HG02623 (cell line): ENCODE results near the gene KRTAP10-5.
"Not testable (repeated sequence)": the region's sequence is repeated elsewhere in the genome, so short reads cannot be mapped to it uniquely, and the experiment has no call there.

Experiments used
- ATAC-seq: cut with Tn5 transposase; IDR thresholded peaks from one replicate; pipeline ENCODE4 v1.9.1; 2021; ENCODE audit warnings: moderate library complexity; ENCODE audit not compliant: unreplicated experiment

Gene KRTAP10-5

DNA sequence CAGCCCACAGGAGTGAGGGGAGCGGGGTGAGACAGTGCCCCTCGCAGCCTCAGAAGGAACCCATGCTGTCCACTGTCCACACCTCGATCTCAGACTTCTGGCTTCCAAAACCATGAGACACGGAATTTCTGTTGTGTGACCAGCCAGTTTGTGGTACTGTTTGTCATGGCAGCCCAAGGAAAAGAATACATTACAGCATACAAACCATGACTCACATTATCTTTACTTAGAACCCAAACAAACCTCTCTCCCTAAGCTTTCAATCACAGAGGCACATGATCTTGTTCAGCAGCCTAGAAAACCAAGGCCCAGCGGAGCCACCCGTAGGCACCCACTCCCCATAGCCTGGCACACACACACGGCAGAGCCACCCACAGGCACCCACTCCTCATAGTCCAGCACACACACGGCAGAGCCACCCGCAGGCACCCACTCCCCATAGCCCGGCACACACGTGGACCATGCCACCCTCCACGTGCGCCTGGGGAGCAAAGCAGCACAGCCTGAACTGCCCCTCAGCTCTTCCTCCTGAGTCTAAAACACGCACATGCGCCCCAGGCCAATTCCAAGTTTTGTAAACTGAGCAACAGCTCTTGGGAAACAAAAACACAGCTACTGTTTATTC lies 7.3 kb downstream of the KRTAP10-5 start:
- no peak for ATAC-seq

DNA sequence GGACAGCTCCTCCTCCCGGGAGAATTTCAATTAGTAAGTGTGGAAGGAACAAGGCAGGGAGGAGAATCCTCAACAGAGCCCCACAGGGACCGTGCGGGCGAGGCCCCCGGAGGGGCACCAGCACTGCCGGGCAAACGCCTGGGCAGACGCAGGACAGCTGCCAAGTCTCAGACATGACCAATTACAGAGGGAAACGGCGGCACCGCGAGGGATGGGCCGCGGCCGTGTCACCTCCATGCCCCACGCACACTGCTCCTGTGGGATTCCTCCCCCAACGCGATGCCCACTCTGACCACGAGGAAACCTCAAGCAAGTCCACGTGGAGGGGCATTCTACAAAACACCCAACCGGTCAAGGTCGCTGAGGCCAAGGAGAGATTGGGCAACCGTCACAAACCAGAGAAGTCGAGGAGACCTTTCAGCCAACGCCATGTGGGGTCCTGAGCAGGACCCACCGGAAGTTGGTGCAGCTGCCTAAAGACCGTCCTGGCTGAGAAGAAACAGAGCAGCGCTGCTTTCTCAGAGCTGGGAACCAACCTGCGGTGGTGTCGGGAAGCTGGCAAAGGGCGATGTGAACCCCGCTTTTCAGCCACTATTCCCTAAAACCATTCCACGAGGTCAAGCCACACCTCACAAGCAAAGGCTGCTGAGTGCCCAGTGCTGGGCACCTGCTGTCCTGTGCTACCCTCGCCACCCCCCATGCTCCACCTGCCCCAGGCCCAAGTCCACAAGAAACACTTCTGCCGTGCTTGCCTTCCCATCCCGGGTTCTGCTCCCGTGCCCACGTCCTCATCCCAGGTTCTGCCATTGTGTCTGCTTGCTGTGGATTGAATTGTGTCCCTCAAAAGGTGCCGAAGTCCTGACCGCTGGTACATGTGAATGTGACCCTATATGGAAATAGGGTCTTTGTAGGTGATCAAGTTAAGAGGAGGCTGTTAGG lies 8.3 kb downstream of the KRTAP10-5 start:
- no peak for ATAC-seq

DNA sequence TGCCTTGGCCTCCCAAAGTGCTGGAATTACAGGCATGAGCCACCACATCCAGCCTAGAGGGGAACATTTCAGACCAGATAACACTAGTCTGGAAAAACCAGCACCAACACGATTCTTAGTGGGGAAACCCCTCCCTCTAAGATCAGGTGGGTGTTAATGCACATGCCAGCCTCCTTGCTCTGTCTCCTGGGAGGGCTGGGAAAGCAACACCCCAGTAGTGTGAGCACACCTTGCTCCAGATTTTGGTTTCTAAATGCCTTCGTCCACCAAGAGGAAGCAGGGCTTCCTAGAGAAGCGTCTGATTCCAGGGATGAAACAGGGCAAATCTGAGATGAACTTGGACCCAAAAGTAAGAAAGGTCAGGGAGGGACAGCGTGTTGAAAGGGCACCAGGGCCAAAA lies 9.1 kb downstream of the KRTAP10-5 start:
- no peak for ATAC-seq

DNA sequence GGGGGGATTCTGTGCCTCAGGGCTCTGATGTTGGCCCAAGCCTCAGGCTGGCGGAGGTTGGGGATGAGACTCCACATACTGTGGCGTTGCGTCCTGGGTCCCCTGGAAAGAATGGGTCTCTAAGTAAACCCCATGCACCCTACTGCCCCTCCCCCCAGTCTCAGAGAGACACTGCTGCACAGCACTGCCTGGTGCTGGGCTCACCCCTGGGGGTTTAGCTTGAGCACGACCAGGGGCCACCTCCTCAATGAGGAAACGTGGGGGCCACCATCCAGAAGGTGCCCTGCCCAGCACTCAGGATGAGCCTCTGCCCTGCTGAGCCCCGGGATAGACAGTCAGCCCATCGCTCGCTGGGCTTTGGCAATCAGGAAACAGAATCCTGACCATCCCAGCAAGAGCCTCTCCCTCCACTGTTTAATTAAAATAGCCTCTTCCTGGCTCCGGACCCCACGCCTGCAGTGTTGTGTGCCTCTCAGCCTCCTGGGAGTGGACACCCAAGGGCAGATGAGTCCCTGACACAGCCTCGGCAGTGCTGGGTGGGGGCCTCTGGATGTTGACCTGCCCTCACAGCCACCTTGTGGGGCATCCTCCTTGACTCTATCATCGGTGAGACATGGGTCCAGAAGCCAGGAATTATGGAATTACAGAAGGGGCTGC lies 10.4 kb downstream of the KRTAP10-5 start:
- no peak for ATAC-seq

DNA sequence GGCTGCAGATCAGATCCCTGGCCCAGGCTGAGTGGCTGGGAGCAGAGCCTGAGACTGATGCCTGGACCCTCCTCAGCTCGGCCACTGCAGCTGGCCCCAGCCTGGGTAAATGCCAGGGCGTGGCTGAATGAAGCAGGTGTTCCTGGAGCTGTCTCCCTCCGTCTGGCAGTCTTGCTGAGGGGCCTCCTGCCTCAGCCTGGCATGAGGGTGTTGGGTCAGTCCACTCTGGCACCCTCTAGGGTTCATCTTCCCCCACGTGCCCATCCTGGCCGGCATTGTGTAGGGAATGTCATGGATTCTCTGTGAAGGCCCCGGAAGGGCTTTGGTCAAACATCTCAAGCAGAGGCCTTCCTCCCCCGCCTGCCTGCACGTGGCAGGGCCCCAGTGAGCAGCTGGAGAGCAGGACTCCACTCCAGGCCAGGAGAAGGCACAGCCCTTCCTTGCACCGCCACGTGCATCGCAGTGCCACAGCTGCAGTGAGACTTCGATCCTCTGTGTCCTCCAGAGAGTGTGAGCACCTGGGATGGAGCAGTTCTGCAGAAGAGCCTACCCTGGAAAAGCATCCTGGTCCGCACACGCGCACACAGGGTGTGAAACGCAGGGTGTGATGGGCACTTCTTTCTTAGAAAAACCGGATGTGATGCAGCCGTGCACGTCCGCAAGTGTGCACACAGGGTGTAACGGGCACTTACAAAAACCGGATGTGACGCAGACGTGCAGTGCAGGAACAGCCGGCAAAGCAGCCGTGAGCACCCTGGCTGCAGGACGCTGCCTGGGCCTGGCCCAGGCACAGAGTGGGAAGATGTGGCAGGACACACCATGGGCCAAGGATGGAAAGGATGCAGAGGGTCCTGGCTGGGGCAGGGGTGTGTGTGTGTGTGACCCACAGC lies 11.5 kb downstream of the KRTAP10-5 start:
- ATAC-seq: no peak

DNA sequence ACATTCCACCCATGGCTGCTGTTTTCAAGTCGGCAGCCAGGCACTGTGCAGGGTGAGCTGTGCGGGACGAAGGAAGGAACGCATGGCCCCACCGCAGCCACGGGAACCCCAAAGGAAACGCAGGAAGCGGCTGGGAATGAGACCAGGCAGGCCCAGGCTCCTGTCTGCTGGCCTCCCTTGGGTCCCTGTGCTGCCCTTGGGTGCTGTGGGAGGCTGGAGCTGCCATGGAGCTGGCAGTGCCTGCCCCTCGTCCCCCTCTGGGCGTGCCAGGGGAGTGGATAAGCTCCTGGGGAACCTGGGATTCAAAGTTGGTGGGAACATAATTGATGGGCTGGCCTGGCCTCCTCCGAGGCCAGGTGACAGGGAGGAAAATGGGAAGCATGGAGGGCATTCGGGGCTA lies 12.1 kb downstream of the KRTAP10-5 start:
- no peak for ATAC-seq

DNA sequence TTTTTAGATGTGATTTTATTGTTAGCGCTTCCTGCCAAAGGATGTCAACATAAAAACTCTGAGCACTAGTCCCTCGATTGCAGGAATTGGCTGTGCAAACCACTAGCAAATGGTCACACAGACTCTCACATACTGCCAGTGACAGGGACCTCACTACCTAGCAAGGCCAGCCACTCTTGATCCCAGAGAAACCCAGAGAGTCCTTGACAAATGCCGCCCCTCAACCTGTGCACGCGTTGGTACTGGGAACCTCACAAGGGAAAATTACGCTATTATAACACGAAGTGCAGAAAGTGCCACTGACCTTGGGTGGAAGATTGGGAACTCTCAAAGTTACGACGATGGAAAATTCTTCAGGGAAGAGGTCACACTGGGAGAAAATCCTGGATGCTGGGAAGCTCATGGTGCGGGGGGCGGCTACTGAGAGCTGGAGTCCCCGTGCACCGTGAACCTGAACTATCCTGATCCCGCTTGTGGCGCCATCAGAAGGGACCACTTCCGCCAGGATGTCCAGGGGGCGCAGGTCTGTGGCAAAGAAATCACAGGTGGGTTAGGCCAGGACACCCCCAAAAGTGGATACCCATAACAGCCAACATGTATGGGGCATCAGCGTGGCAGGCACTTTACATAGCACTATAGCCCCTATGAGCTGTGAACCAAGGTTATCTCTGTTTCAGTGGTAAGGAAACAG lies 12.8 kb downstream of the KRTAP10-5 start:
- ATAC-seq: no peak

DNA sequence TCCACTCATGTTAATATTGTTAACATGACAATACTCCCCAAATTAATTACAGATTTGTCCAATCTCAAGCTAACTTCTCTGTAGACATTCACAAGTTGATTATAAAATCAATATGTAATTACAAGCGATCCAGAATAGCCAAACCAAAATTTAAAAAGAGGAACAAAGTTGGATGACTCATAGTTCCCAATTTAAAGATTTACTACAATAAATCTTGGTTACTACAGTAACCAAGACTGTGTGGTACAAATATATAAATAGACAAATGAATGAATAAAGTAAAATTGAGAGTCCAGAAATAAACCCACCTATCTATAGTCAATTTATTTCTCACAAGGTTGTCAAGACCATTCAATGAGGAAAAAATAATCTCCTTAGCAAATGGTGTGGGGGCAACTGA lies 14.0 kb downstream of the KRTAP10-5 start:
- no peak for ATAC-seq

DNA sequence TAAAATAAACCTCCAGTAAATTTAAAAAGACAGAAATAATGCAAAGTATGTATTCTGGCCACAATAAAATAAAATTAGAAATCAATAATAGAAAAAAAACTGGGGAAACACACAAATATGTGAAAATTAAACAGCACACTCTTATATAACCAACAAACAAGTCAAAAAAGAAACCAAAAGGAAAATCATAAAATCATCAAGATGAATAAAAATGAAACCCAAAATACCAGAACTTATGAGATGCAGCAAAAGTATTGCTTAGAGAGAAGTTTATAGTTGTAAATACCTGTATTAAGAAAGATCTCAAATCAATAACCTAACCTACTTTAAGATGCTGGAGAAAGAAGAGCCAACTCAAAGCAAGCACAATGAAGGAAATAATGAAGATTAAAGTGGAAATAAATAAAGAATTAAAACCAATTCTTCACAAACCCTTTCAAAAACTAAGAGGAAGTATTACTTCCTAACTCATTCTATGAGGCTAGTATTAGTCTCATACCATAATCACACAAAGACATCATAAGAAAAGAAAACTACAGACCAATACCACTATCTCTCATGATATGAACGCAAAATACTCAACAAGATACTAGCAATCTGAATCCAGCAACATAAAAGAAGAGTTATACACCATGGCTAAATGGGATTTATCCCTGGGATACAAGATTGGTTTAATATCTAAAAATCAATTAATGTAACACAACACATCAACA lies 15.4 kb downstream of the KRTAP10-5 start:
- no peak for ATAC-seq

DNA sequence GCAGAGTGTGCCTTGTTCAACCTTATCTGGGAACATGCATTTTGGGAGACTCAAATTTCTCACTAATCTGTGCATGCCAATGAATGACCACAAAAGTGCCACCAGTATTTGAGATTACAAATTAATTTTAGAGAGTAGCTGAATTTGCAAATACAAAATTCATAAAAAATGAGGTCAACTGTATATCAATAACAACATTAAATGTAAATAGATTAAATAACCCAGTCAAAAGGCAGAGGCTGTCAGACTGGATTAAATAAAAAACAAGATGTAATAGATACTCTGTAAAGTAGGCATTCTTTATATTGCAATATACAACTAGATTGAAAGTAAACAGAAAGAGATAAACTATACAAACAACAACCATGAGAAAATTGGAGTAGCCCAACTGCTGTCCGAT lies 16.3 kb downstream of the KRTAP10-5 start:
- ATAC-seq: no peak

DNA sequence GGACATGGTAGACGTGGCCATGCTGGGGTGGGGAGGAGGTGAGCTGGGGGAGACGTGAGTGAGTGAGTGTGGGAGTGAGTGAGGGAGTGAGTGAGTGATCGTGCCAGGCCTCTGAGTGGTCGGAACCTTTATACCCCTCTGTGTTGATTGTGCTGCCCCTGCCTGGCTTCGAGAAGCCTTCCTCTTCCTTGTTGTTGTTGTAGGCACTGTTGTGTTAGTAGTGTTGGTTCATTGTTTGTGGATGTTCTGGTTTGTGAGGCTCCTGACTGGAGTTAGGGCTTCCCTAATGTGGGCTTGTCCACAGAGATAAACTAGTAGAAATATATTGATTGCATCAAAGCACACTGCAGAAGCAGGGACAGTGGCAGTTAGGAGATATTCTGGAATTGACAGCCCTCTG lies 21.7 kb downstream of the KRTAP10-5 start, which contains the start of gene KRTAP10-3:
Gene KRTAP10-3, minus strand, starts transcription at position 101 of the 400 bp plus-strand sequence. Its CDS starts 80 bp downstream, at position 21.
- no peak for ATAC-seq

DNA sequence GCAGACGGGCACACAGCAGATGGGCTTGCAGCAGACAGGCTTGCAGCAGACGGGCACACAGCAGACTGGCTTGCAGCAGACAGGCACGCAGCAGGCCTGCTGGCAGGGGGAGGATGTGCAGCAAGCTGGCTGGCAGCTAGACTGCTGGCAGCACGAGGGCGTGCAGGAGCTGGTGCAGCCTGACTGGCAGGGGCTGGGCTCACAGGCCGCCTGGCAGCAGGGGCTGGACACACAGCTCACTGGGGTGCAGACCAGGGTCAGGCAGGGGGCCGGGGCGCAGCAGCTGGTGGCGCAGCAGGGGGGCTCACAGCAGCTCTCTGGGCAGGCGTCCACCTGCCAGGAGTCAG lies 22.1 kb downstream of the KRTAP10-5 start:
- ATAC-seq: not testable (repeated sequence)

DNA sequence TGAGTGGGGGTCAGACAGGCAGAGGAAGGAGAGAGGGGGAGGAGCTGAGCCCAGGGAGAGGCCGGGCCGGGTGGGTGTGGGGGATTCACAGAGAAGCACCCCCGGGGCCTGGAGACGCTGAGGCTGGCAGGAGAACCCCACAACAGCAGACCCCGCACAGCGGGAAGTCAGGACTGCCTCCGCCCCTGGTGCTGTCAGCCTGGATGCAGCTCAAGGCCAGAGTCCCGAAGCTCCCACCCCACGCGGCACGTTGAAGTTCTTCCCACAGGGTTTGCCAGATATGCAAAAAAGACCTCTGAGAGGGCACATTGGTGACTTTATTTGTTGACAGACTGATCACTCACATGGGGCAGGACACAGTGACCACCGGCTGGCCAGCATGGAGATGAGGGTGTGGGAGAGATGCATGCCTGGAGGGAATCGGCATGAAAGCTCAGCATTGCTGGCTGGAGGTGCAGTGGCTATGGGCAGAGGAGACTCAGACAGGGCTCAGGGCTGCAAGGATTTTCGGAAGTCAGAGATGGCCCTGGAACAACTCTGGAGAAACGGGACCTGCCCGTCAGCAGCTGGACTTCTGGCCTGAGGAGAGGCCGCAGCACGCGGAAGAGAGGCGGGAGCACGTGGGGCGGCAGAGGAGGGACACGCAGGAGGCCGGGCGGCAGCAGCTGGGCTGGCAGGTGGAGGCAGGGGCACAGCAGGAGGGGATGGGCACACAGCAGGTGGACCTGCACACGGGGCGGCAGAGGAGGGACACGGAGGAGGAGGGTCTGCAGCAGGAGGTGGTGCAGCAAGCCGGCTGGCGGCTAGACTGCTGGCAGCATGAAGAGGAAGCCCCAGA lies 22.7 kb downstream of the KRTAP10-5 start:
- ATAC-seq: no peak

DNA sequence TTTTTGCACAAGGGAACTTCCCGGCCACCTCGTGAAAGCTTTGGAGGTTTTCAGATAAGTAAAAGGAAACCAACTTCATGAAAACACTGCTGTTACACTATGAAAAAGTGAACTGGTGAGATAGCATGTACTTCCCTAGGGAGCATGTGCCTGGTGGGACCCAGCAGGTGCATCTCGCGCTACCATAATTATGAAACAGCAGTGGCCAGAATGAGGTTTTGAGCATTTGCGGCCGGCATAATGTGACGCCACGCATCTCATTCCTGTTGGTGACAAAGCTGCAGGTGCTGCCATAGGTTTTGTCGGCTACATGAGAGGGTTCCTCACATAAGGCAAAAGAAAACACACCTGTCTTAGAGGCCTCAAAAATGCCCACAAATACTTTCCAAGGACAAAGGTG lies 23.5 kb downstream of the KRTAP10-5 start:
- ATAC-seq: no peak

DNA sequence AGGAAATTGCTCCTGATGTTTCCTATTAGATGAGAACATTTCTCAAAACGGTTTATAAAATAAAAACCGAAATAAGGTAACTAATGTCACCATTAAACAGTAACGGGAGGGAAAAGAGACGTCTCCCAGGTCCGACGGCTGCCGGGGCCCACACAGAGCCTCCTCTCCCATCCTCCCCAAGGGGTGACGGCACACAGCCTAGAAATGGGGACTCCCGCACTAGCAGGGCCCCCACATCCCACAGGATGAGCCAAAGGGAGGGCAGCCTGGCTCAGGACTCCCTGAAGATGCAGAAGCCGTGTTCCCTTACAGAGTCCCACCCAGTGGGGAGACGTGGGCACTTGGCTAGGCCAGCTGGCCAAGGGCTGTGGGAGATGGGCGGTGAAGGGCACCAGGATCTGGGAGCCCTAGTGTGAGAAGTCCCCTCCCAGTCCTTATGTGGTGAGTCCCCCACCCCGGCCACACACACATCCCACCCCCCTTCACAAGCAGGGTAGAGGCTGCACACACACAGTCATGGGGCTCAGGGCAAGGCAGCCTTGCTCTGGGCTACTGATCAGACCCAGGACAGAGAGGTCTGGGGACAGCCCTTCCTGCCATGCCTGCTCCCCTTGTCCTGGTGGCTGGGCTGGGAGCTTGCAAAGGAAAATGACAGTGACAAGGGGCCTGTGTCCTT lies 25.1 kb downstream of the KRTAP10-5 start:
- no peak for ATAC-seq

DNA sequence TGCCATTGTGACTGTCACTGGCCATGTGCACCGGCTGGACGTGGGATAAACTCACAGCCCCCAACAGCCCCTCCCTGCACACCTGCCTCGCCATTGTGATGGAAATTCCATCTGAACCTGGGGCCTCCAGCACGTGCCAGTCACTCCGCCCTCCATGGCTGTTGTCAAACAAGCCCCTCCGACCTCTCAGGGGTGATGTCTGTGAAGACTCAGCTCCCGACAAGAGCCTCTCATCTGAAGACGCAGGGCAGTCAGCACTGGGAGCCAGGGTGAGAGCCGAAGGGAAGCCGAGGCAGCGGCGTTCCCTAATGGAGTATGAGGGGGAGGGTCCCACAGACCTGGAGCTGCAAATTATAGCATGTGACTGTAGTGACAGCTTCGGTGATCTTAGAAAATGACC lies 27.7 kb downstream of the KRTAP10-5 start:
- ATAC-seq: no peak

DNA sequence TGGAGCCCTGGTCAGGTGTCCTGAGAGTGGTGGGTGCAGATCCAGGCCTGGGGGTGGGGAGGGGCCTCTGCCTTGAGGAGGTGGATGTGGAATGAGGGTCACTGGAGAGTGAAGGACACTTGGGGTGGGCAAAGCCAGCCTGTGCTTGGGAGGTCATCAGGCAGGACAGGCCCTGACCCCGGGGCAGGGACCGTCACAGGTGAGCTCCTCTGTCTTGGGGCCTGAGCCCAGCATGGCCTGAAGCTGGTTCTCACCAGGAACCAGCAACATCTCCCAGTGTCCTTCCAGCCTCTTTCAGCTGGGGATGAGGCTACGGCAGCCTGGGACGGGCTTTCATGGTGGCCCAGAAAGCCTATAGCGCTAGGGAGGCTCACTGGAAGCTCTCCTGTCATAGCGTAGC lies 28.3 kb downstream of the KRTAP10-5 start:
- no peak for ATAC-seq

DNA sequence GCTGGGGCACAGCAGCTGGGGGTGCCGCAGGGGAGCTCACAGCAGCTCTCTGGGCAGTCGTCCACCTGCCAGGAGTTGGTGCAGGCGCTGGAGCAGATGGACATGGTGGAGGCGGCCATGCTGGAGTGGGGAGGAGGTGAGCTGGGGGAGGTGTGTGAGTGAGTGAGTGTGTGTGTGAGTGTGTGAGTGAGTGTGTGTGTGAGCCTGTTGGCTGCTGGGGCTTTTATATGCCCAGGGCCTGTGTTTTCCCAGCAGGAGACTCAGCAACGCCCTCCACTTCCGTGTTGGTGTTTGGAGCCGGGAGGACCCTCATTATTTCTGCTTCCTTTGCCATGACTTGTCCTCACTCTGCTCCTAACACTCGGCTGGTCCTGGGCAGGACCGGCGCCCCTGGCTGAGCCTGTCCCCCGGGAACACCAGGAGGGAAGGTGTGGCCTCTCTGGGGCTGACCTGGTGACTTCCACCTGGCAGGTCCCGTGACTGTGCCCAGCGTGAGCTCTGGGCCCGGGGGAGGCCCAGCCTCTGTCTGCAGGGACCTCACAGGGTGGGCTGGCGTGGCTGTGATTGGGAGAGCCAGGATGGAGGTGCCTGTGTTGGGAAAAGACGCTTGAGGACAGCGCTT lies 29.0 kb downstream of the KRTAP10-5 start, which contains the start of gene KRTAP10-2:
Gene KRTAP10-2, minus strand, starts transcription at position 166 of the 622 bp plus-strand sequence. Its CDS starts 47 bp downstream, at position 119.
- ATAC-seq: no peak
